ENCODE data around the gene TUBA4B.
"Not testable (repeated sequence)": the region's sequence is repeated elsewhere in the genome, so short reads cannot be mapped to it uniquely, and the experiment has no call there.

The TUBA4B gene

DNA sequence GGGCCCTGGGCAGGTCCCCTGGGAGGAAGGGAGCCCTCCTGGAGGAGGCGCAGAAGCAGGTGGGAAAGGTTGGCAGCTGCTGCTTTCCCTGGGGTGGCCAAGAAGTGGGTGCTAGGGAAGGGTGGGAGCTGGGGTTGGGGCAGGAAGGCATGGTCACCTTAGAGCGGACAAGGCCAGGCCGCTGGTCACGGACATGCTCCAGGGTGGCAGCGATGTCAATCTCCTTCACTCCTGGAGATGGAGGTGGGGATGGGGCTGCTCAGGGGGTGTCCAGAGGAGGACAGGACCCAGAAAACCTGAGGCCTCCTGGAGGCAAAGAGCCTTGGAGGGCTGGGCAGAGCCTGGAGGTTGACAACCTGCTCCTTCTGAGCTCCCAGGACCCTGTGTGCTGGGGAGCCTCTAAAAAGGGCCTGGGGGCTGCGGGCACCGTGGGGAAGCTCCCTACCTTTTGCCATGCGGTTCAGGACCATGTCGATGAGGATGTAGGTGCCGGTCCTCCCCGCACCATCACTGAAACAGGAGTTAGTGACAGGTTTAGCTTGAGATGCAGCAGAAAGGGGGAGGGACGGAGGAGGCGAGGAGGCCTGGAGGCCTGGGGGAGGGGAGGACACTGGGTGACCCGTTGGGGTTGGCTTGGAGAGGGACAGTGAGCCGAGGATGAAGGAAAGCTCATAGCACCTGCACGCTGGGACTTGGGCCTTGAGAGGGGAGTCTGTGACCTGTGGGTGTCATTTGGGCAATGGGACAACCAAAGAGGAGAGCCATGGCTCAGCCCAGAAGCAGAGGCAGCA is 37.5 kb downstream of the TUBA4B start:
- DNase-seq (ENCODE audit: low read depth in 2 of 2, low spot score in 1 of 2) = no peak

DNA sequence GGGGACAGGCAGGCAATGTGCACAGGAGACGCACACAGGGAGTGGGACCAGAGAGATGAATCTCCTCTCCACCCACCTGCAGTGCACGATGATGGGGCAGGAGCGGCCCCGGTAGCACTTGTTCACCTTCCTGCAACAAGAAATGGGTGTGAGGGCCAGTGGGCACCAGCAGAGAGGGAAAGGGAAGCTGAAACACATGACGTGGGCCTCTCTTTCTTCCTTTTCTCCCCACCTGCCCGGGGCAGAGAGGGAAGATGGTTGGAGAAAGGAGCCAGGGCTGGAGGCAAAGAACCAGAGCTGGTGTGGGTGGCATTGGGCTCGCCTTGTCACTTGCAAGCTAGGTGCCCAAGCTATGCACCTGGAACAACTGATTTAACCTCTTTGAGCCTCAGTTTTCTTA is 38.4 kb downstream of the TUBA4B start:
- DNase-seq (ENCODE audit: low read depth in 2 of 2, low spot score in 1 of 2) = no peak

DNA sequence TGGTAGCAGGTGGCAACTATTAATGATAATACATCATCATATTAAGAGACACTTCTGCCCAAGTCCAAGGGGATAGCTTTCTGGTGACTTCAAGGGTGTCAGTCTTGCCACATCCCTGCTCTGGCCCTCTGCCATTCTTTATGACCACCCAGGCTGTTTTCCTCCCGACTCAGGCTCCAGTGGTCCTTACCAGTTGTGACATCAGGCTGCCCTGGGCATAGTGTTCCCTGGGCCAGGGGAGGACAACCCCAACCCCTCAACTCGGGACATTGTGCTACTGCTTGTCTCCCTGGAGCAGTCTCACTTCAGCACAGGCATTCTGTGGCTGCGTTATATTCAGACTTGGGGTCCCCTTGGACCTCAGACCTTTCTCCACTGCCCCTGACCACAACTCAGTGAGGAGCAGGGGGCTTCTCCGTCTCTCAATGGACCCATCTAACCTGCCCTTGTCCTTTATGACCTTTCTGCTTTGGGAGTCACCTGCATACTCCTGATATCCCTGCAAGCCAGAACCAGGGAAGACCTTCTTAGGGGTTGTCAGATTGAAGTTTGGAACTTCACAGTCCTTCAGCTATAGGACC is 39.0 kb downstream of the TUBA4B start:
- DNase-seq (ENCODE audit: low read depth in 2 of 2, low spot score in 1 of 2) = no peak

GRCh38 chr2:219292616-219293015 is 39.6 kb downstream of the TUBA4B start:
- DNase-seq (ENCODE audit: low read depth in 2 of 2, low spot score in 1 of 2) = no peak

GRCh38 chr2:219293736-219294231 is 40.7 kb downstream of the TUBA4B start:
- DNase-seq (ENCODE audit: low read depth in 2 of 2, low spot score in 1 of 2) = no peak

DNA sequence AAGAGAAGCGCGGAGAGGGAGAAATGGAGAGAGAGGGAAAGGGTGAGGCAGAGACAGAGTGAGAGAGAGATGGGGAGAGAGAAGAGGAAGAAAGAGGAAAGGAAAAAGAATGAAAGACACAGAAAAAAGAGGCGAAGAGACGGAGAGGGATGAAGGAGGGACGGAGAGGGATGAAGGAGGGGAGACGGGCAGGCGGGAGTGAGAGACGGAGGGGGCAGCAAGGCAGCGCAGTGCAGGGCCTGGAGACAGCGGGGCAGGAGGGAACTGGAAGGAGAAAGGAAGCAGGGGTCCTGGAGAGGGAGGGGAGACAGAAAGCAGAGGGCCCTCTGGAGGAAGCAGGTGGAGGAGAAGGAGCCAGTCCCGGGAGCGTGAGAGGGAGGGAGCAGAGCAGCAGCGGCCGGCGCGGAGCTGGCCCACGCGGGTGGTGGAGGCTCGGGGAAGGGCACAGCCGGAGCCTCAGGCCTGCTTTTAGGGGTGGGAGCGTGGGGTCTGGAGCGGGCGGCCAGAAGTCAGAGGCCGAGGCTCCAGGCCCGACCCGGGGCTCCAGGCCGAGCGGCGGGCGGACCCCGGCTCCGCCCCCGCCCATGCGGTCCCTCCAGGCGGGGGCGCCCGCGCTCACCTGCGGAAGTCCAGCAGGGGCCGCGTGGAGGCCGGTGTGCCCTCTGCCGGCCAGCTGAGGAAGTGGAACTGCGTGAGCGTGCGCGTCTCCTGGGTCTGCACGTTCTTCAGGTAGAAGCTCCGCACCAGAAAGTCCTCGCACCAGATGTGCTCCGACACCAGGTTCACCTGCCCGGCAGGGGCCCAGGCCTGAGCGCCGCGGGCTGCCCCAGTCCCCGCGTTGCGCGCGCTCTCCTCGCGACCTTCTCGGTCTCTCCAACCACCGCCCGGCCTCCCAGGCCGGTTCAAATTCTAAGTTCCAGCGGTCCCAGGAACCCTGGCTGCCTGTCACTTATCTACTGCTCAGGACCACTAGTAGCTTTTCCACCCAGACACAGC is 41.6 kb downstream of the TUBA4B start:
- peak; percentile 64 to 78 for DNase-seq (ENCODE audit: low read depth in 2 of 2, low spot score in 1 of 2)

- DNase-seq (ENCODE audit: low read depth in 2 of 2, low spot score in 1 of 2) = no peak
These were observed 43.1 kb downstream of the TUBA4B start for GRCh38 chr2:219296142-219296541.

DNA sequence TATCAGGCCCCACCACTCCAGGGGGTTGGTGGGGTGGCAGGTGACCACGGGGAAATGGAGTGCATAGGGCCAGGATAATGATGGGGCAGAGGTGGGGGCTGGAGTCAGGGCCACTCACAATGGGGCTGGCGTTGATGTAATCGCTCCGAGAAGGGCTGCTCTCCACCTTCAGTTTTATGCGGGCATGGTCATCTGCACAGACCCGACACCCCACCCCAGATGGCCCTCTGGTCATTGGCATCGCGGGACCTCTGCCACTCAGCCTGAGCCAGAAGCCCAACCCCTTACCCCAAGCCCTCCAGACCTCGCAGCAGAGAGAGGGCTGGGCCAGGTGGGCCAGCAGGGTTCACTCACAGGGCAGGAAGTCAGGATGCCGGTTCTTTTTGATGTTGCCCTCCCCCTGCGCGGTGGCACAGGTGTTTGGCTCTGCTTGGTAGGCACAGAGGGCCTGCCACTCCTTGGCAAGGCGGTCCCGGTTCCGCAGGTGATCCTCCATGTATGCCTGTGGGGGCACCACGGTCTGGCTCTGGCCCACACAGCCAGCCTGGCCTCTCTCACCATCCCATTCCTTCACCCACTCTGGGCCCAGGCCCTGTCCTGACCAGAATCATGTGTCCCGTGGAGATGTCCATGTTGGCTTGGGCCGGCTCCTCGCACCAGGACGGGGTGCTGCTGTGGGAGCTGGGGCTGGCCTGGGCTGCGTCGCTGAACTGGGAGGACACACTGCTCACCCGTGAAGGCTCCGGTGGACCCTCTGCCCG is 43.8 kb downstream of the TUBA4B start:
- no peak for DNase-seq (ENCODE audit: low read depth in 2 of 2, low spot score in 1 of 2)

- DNase-seq (ENCODE audit: low read depth in 2 of 2, low spot score in 1 of 2) = no peak
These were observed 44.9 kb downstream of the TUBA4B start for GRCh38 chr2:219297766-219298456.

GRCh38 chr2:219298759-219299371 is 45.8 kb downstream of the TUBA4B start:
- peak; percentile 82 to 83 for DNase-seq (ENCODE audit: low read depth in 2 of 2, low spot score in 1 of 2)

GRCh38 chr2:219299372-219299760 is 46.3 kb downstream of the TUBA4B start:
- DNase-seq (ENCODE audit: low read depth in 2 of 2, low spot score in 1 of 2) = no peak

- DNase-seq (ENCODE audit: low read depth in 2 of 2, low spot score in 1 of 2) = no peak
These were observed 47.0 kb downstream of the TUBA4B start for GRCh38 chr2:219300022-219300421.

DNA sequence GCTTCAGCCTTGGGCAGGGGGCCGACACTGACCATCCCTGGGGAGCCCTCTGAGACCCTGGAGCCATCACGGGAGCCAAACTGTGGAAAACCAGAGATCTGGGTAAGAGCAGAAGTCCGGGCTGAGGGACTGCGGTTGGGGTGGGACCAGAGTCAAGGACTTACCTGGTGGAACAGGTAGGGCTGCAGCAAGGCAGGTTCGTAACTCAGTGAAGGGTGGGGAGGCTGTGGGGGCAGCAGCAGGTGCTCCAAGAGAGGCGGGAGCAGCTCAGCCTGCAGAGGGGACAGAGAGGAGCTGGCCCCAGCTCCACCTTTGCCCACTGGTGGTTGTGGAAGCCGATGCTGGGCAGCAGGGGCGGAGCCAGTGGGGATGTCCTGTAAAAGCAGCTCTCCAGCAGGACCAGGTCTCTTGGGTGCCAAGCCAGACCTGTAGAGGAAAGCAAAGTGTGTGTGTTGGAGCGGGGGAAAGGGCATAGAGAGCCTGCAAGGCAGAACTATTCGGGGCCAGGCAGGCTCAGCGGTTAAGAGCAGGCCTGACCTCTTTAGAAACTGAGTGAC is 49.4 kb downstream of the TUBA4B start:
- no peak for DNase-seq (ENCODE audit: low read depth in 2 of 2, low spot score in 1 of 2)

GRCh38 chr2:219304223-219304622 is 51.2 kb downstream of the TUBA4B start:
- no peak for DNase-seq (ENCODE audit: low read depth in 2 of 2, low spot score in 1 of 2)

DNA sequence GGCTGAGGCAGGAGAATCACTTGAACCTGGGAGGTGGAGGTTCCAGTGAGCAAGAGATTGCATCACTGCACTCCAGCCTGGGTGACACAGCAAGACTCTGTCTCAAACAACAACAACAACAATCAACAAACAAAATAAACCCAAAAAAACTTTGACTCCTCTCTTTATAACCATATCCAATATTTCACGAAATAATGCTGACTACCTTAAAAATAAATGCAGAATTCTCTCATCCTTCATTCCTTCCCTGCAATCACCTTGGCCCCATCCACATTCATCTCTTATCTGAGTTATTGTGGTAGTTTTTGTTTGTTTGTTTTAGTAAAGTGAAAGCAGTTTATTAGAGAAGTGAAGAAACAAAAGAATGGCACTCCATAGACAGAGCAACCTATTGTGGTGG is 53.0 kb downstream of the TUBA4B start:
- no peak for DNase-seq (ENCODE audit: low read depth in 2 of 2, low spot score in 1 of 2)

DNA sequence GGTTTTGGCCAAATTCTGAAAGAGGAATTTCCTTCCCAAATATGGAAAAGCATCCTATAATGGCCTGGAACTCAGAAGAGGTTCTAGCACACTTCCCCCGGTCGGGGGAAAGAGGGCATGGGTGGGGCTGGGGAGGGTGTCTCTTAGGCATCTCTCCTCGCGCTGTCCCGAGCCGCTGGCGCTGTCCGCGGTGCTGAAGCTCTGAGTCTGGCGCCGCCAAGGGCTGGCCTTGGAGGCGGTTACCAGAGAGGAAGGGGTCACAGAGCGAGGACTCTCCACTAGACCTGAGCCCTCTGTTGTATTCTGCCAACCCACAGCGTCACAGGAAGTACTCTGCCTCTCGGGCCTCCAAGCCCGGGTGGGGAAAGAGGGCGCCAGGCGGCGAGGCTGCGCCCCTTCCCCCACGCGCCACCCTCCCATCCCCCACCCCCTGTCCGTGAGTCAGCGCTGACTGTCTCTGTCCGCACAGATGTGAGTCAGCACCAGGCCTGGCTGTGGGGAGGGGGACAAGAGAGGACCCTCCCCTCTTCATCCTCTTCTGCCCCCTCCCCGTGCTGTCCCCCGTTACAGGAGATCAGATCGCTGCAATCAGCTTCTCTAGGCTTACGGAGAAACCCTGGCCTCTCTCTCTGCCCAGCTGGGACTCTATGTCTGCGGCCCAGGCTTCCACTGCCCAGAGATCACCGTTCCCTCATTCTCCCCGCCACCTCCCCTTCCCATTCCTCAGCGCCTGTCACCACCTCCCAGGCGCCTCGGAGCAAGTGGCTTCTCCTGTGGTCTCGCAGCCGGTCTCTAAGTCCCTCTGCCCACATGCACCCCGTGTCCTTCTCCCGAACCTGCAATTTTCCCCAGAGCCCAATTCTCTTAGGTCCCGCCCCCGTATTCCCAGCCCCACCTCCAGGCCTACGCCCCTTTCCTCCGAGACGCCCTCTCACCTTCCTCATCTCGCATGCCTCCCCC is 55.4 kb downstream of the TUBA4B start:
- DNase-seq (ENCODE audit: low read depth in 2 of 2, low spot score in 1 of 2) = peak in 1 of 2 donors; percentile 25

DNA sequence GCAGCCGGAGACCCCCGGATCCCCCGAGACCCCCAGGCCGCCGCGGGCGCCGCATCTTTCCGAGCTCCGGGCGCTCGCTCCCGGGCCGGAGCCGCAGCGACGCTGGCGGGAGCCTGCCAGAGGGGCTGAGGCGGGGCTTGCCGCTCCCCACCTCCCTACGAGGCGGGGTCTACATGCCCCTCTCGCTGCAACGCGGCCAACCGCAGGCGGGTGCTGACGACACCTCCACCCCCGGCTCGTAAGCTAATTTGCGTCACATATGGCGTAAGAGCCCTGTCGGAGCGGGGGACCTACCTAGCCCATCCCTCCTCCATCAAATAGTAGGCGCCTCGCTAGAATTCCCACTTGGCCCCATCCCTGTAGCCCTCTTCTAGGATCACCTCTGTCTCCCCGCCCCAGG is 56.2 kb downstream of the TUBA4B start, which contains the start of gene PTPRN:
TSS of gene PTPRN (minus strand) at position 124 of the 400 bp plus-strand sequence. CDS start at position 55, 69 bp downstream.
- no peak for DNase-seq (ENCODE audit: low read depth in 2 of 2, low spot score in 1 of 2)

- DNase-seq (ENCODE audit: low read depth in 2 of 2, low spot score in 1 of 2) = not testable (repeated sequence)
These were observed 59.7 kb downstream of the TUBA4B start for GRCh38 chr2:219312683-219313263.
